Measurements from ENCODE around the gene SCNN1B.
"Not testable (repeated sequence)": the region's sequence is repeated elsewhere in the genome, so short reads cannot be mapped to it uniquely, and the experiment has no call there.

SCNN1B gene

GRCh38 chr16:23302045-23302956 is at the start of gene SCNN1B:
TSS of gene SCNN1B (plus strand) at chr16:23302302. CDS start at chr16:23348600, 46,298 bp downstream.
- peak; percentile 63 for DNase-seq (ENCODE audit: low spot score)

- no peak for DNase-seq (ENCODE audit: low spot score)
Measured at GRCh38 chr16:23252310-23252709, 49.8 kb upstream of the SCNN1B start.

DNA sequence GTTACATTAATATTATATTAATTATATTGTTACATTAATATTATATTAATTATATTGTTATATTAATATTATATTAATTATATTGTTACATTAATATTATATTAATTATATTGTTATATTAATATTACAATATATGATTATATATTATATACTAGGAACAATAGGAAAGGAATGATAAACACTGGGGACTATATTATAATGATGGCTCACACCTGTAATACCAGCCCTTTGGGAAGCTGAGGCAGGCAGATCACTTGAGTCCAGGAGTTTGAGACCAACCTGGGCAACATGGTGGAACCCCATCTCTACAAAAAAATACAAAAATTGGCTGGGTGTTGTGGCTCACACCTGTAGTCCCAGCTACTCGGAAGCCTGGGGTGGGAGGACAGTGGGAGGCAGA is 48.5 kb upstream of the SCNN1B start:
- DNase-seq (ENCODE audit: low spot score): not testable (repeated sequence)

DNA sequence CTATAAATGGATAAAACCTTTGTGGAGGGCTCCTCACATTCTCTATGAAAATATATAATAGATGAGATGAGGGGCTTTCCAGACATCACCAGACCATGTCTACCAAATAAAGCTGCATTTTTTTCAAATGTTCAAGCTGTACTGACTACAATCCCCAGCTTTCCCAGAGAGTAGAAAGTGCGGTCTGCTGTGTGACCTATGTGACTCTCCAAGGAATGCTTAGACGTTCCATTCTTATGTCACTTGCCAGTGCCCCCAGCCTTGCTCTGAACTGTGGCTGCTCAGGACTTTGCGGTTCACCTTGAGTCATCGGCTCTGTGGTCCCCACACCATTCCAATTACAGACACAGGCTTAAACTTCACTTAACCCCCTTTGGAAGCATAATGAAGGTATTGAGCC is 47.8 kb upstream of the SCNN1B start:
- DNase-seq (ENCODE audit: low spot score): no peak

DNA sequence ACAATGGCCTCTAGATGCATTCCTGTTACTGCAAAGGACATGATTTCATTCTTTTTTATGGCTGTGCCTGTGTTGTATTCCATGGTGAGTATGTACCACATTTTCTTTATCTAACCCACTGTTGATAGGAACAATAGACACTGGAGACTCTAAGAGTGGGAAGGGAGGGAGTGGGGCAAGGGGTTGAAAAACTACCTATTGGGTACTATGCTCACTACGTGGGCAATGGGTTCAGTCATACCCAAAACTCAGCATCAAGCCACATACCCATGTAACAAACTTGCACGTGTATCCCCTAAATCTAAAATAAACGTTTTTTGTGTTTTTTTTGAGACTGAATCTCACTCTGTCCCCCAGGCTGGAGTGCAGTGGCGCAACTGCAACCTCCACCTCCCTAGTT is 47.1 kb upstream of the SCNN1B start:
- DNase-seq (ENCODE audit: low spot score): no peak

DNA sequence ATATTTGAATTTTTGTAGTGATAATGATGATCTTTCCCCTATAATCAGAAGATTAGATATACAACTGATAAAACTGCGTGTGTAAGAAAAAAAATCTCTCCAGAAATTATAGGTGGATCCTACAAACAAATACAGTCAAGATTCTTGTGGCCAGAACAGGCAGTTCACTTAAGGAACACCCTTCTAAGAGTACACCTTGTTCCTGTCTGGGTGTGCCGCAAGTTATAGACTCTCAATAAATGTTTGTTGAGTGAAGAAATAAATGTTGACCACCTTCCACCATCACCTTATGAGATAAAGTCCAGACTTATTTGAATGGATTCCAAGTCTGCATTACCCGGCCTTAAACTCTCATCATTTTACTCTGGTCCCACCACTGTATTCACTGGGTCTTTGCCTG is 45.7 kb upstream of the SCNN1B start:
- no peak for DNase-seq (ENCODE audit: low spot score)

- DNase-seq (ENCODE audit: low spot score): no peak
Measured at GRCh38 chr16:23257682-23258081, 44.4 kb upstream of the SCNN1B start.

GRCh38 chr16:23258919-23259237 is 43.2 kb upstream of the SCNN1B start:
- no peak for DNase-seq (ENCODE audit: low spot score)

GRCh38 chr16:23267647-23268046 is 34.5 kb upstream of the SCNN1B start:
- no peak for DNase-seq (ENCODE audit: low spot score)

DNA sequence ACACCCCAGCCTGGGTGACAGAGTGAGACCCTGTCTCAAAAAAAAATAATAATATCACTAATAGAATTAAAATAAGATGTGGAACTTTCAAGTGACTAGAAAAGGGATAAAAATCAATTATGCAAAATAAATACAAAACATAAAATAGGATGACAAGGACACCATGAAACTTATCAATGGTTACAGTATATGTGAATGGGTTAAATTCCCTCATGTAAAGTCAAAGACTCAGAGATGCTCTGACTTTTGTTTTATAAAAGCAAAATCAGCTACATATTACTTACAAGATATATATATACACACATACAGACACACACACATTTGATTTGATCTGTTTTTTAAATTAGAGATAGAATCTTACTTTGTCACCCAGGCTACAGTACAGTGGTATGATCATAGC is 33.5 kb upstream of the SCNN1B start:
- DNase-seq (ENCODE audit: low spot score): no peak

GRCh38 chr16:23269248-23269953 is 32.7 kb upstream of the SCNN1B start:
- no peak for DNase-seq (ENCODE audit: low spot score)

GRCh38 chr16:23270654-23271053 is 31.4 kb upstream of the SCNN1B start:
- no peak for DNase-seq (ENCODE audit: low spot score)

GRCh38 chr16:23274968-23275367 is 27.1 kb upstream of the SCNN1B start:
- peak; percentile 22 for DNase-seq (ENCODE audit: low spot score)

GRCh38 chr16:23276821-23277220 is 25.3 kb upstream of the SCNN1B start:
- no peak for DNase-seq (ENCODE audit: low spot score)

- DNase-seq (ENCODE audit: low spot score): no peak
Measured at GRCh38 chr16:23278031-23278430, 24.1 kb upstream of the SCNN1B start.

GRCh38 chr16:23279721-23280153 is 22.4 kb upstream of the SCNN1B start:
- DNase-seq (ENCODE audit: low spot score): peak; percentile 70

DNA sequence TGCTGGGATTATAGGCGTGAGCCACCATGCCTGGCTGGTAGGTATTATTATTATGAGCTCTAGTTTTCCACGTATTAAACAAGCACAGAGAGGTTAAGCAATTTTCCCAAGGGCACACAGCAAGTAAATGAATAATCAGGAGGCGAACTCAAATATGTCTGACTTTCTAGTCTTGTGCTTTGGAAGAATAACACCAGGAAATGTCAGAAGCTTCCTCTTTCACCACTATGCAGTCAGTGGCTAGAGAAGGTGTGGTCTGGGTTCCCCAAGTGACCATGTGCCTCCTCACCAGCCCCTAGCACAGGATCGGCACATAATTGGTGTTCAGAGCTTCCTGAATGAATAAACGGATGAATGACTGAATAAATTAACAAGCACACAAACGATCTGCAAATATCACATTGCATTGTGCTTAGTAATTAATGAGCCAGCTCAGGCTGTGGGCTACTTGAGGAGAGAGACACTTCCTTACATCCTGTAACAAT is 21.6 kb upstream of the SCNN1B start:
- DNase-seq (ENCODE audit: low spot score): no peak

- DNase-seq (ENCODE audit: low spot score): no peak
Measured at GRCh38 chr16:23282568-23282967, 19.5 kb upstream of the SCNN1B start.

GRCh38 chr16:23283571-23283970 is 18.5 kb upstream of the SCNN1B start:
- no peak for DNase-seq (ENCODE audit: low spot score)

- DNase-seq (ENCODE audit: low spot score): no peak
Measured at GRCh38 chr16:23284584-23284983, 17.5 kb upstream of the SCNN1B start.

- DNase-seq (ENCODE audit: low spot score): no peak
Measured at GRCh38 chr16:23286131-23286532, 16.0 kb upstream of the SCNN1B start.

GRCh38 chr16:23288209-23288608 is 13.9 kb upstream of the SCNN1B start:
- DNase-seq (ENCODE audit: low spot score): no peak

Measured in iPS-NIHi11 (cell line).